ENCODE results near the gene TLDC2. TPM values are rescaled to one million over a fixed set of nuclear protein-coding genes. Genes with fewer than 3 reads are reported as not detected.

Gene TLDC2
- total and polyA plus RNA-seq, 4 donors: 0.05 to 0.33 (median 0.08) TPM; not detected in 1

DNA sequence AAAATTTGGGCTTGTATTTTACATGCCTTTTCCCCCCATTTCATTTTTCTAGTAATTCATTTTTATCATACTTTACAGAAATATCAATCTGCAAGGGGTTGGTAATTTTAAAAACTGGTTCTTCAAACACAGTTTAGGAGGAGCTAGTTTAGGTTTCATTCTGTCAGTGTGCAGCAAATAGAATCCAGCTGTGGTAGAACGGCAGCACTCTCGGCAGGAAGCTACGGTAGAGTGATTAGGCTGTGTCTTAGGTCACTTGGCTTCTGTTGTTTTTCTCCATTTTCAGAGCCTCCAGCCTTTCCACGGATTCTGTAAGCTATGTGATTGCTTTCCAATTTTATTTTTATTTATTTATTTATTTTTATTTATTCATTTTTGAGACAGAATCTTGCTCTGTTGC is 32.7 kb downstream of the TLDC2 start:
- no peak for DNase-seq (ENCODE audit: low spot score)
- Histone ChIP-seq H3K27me3 (ENCODE audit: control insufficient read depth in 4 of 4, insufficient read depth in 4 of 4, low read length in 3 of 4) (no peaks in the 10 kb centered on the region), H3K9me3 (ENCODE audit: control insufficient read depth in 4 of 4, low read length in 3 of 4) (no peaks in the 10 kb centered on the region), H3K4me1 (ENCODE audit: control insufficient read depth in 4 of 4, insufficient read depth in 4 of 4, low read length in 3 of 4) (no peaks in the 10 kb centered on the region), H3K4me3 (ENCODE audit: low read depth in 1 of 3, low read length in 3 of 3) (no peak overlapping the region), H3K36me3 (ENCODE audit: control insufficient read depth in 4 of 4, insufficient read depth in 3 of 4, low read depth in 1 of 4, low read length in 3 of 4) (peaks cover 4 to 28% (median 11%) of the 10 kb centered on the region in 4 donors), H3K27ac (ENCODE audit: low read depth in 1 of 2, low read length in 2 of 2) (no peak overlapping the region), H3K9ac (ENCODE audit: low read depth in 1 of 2, low read length in 2 of 2) (no peak overlapping the region)
- 81% methylated on average over 4 of the region's 4 CpGs for WGBS
- no peak for TF ChIP-seq YY1 (IDR thresholded peaks at IDR 0.05)
- TF ChIP-seq, protein P1, sequence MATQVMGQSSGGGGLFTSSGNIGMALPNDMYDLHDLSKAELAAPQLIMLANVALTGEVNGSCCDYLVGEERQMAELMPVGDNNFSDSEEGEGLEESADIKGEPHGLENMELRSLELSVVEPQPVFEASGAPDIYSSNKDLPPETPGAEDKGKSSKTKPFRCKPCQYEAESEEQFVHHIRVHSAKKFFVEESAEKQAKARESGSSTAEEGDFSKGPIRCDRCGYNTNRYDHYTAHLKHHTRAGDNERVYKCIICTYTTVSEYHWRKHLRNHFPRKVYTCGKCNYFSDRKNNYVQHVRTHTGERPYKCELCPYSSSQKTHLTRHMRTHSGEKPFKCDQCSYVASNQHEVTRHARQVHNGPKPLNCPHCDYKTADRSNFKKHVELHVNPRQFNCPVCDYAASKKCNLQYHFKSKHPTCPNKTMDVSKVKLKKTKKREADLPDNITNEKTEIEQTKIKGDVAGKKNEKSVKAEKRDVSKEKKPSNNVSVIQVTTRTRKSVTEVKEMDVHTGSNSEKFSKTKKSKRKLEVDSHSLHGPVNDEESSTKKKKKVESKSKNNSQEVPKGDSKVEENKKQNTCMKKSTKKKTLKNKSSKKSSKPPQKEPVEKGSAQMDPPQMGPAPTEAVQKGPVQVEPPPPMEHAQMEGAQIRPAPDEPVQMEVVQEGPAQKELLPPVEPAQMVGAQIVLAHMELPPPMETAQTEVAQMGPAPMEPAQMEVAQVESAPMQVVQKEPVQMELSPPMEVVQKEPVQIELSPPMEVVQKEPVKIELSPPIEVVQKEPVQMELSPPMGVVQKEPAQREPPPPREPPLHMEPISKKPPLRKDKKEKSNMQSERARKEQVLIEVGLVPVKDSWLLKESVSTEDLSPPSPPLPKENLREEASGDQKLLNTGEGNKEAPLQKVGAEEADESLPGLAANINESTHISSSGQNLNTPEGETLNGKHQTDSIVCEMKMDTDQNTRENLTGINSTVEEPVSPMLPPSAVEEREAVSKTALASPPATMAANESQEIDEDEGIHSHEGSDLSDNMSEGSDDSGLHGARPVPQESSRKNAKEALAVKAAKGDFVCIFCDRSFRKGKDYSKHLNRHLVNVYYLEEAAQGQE (IDR thresholded peaks at IDR 0.05): no peak
- TF ChIP-seq JUND (IDR thresholded peaks at IDR 0.05): no peak
- TF ChIP-seq, protein P2, sequence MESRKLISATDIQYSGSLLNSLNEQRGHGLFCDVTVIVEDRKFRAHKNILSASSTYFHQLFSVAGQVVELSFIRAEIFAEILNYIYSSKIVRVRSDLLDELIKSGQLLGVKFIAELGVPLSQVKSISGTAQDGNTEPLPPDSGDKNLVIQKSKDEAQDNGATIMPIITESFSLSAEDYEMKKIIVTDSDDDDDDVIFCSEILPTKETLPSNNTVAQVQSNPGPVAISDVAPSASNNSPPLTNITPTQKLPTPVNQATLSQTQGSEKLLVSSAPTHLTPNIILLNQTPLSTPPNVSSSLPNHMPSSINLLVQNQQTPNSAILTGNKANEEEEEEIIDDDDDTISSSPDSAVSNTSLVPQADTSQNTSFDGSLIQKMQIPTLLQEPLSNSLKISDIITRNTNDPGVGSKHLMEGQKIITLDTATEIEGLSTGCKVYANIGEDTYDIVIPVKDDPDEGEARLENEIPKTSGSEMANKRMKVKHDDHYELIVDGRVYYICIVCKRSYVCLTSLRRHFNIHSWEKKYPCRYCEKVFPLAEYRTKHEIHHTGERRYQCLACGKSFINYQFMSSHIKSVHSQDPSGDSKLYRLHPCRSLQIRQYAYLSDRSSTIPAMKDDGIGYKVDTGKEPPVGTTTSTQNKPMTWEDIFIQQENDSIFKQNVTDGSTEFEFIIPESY (IDR thresholded peaks at IDR 0.05): no peak
- no peak for TF ChIP-seq FOXA2 (IDR thresholded peaks at IDR 0.05)
- no peak for TF ChIP-seq RAD21 (IDR thresholded peaks at IDR 0.05)
- no peak for TF ChIP-seq FOXA1 (IDR thresholded peaks at IDR 0.05)
- no peak for TF ChIP-seq NR2F2 (IDR thresholded peaks at IDR 0.05)
- TF ChIP-seq HNF4A (conservative IDR thresholded peaks at IDR 0.05): no peak

DNA sequence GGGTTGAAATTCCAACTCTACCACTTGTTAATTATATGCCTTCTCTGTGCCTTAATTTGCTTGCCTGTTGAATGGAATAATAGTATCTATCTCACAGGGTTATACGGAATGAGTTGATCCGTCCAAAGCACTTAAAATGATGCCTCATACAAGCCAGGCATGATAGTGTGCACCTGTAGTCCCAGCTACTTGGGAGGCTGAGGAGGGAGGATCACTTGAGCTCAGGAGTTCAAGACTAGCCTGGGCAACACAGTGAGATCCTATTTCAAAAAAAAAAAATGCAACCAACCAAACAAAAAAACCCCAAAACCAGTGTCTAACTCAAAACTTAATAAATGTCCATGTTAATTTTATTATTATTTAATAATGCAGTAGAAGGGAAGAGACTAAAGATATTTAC is 40.3 kb downstream of the TLDC2 start:
- 94% methylated on average over 2 of the region's 2 CpGs for WGBS
- peaks cover 0 to 23% (median 19%) of the 10 kb centered on the region in 4 donors for H3K36me3 ChIP-seq (ENCODE audit: control insufficient read depth in 4 of 4, insufficient read depth in 3 of 4, low read depth in 1 of 4, low read length in 3 of 4)

More for the DNA sequence above, 40.3 kb downstream of the TLDC2 start:
- Histone ChIP-seq H3K4me1 (ENCODE audit: control insufficient read depth in 4 of 4, insufficient read depth in 4 of 4, low read length in 3 of 4) (no peaks in the 10 kb centered on the region), H3K4me3 (ENCODE audit: low read depth in 1 of 3, low read length in 3 of 3) (no peak overlapping the region), H3K9me3 (ENCODE audit: control insufficient read depth in 4 of 4, low read length in 3 of 4) (no peaks in the 10 kb centered on the region), H3K27me3 (ENCODE audit: control insufficient read depth in 4 of 4, insufficient read depth in 4 of 4, low read length in 3 of 4) (no peaks in the 10 kb centered on the region), H3K27ac (ENCODE audit: low read depth in 1 of 2, low read length in 2 of 2) (no peak overlapping the region), H3K9ac (ENCODE audit: low read depth in 1 of 2, low read length in 2 of 2) (no peak overlapping the region)
- DNase-seq (ENCODE audit: low spot score): no peak
- TF ChIP-seq EGR1 (IDR thresholded peaks at IDR 0.05; ENCODE audit: low read depth in 2 of 2) (no peak), NR2F2 (IDR thresholded peaks at IDR 0.05) (no peak), SP1 (IDR thresholded peaks at IDR 0.05) (no peak), TAF1 (conservative IDR thresholded peaks at IDR 0.05) (no peak), HNF4G (IDR thresholded peaks at IDR 0.05) (no peak)
- TF ChIP-seq, protein P1 (IDR thresholded peaks at IDR 0.05): no peak
- TF ChIP-seq, protein P3, sequence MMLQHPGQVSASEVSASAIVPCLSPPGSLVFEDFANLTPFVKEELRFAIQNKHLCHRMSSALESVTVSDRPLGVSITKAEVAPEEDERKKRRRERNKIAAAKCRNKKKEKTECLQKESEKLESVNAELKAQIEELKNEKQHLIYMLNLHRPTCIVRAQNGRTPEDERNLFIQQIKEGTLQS (IDR thresholded peaks at IDR 0.05): no peak
- TF ChIP-seq, protein P4, sequence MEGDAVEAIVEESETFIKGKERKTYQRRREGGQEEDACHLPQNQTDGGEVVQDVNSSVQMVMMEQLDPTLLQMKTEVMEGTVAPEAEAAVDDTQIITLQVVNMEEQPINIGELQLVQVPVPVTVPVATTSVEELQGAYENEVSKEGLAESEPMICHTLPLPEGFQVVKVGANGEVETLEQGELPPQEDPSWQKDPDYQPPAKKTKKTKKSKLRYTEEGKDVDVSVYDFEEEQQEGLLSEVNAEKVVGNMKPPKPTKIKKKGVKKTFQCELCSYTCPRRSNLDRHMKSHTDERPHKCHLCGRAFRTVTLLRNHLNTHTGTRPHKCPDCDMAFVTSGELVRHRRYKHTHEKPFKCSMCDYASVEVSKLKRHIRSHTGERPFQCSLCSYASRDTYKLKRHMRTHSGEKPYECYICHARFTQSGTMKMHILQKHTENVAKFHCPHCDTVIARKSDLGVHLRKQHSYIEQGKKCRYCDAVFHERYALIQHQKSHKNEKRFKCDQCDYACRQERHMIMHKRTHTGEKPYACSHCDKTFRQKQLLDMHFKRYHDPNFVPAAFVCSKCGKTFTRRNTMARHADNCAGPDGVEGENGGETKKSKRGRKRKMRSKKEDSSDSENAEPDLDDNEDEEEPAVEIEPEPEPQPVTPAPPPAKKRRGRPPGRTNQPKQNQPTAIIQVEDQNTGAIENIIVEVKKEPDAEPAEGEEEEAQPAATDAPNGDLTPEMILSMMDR (IDR thresholded peaks at IDR 0.05; ENCODE audit: low read depth, low read length, missing input control): no peak
